Ascending aorta (tissue), 2 donors: ENCODE data around the gene DENND6A. TPM values are rescaled to one million over a fixed set of nuclear protein-coding genes. Genes with fewer than 3 reads are reported as not detected.

Experiments used
- DNase-seq, 2 donors: peaks; one replicate each; pipeline ENCODE4 v3.0.0-alpha.2; 2019; ENCODE audit warnings: low spot score in 2 of 2
- H3K27ac ChIP-seq, 2 donors: fragments of 200-600 bp; sonication (generic); one replicate each; pipeline ENCODE4 v1.5.1; 2016 to 2017; ENCODE audit warnings: mild to moderate bottlenecking in 1 of 2
- H3K27me3 ChIP-seq: fragments of 200-600 bp; sonication (generic); one replicate; pipeline ENCODE4 v1.5.1; 2017
- H3K36me3 ChIP-seq, 2 donors: fragments of 200-600 bp; sonication (generic); one replicate each; pipeline ENCODE4 v1.5.1; 2016
- H3K4me1 ChIP-seq, 2 donors: fragments of 200-600 bp; sonication (generic); one replicate each; pipeline ENCODE4 v1.5.1; 2016 to 2017; ENCODE audit warnings: mild to moderate bottlenecking in 1 of 2
- H3K4me3 ChIP-seq, 2 donors: fragments of 200-600 bp; sonication (generic); one replicate each; pipeline ENCODE4 v1.5.1; 2016 to 2017; ENCODE audit warnings: mild to moderate bottlenecking in 1 of 2
- H3K9me3 ChIP-seq, 2 donors: fragments of 200-600 bp; sonication (generic); one replicate each; pipeline ENCODE4 v1.5.1; 2016
- intact Hi-C: fragments of 100-400 bp; cut with DNase I; formaldehyde crosslinking; loops from one replicate; pipeline ENCODE4 v1.15.1; 2023
- total RNA-seq: library from RNA; depleted of rRNA; stranded (reverse); fragments of >200 nt; gene quantifications from one replicate; pipeline ENCODE4 v1.1.0, GENCODE V29; 2016
- TF ChIP-seq, protein P1 (sequence below), 3 experiments: fragments of 200-600 bp in 2 of 3; fragments of 450-650 bp in 1 of 3; sonication (generic) in 2 of 3; IDR thresholded peaks; one replicate each; pipeline ENCODE4 v1.5.1; 2016 to 2019; ENCODE audit warnings: antibody characterized with exemption in 3 of 3, mild to moderate bottlenecking in 1 of 3, moderate library complexity in 1 of 3

Gene DENND6A
- total RNA-seq, 1 donor from 2014 or later, result 11.6 TPM

DNA sequence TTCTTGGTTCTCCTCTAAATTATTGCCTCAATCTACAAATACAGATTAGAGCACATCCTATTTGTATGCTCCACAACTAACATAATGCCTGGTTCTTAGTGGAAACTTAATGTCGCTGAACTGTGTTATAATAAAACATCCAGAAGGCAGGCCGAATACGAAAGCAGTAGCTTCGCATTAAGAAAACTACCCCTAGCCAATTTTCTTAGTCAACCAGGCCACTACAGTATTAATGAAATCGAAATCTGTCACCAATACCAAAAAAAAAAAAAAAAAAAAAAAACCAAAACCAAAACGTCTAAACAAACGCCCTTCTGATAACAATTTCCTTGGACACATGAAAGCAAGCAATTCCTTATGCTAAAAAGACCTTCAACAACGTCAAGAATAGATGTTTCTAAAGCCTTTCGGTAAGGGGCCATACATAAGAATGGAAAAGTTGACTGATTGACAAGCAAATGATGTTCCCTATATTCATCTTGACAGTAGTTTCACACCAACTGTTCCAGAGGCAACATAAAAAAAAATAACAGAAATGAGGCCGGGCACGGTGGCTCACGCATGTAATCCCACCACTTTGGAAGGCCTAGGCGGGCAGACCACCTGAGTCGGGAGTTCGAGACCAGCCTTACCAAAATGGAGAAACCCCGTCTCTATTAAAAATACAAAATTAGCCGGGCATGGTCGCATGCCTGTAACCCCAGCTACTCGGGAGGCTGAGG lies 1.3 kb downstream of the DENND6A start:
- Histone ChIP-seq H3K36me3 (no peaks in the 10 kb centered on the region), H3K4me3 (peak overlapping the region; percentile 78 to 87), H3K27me3 (no peaks in the 10 kb centered on the region), H3K4me1 (peaks cover 7 to 28% of the 10 kb centered on the region in 2 donors), H3K9me3 (no peaks in the 10 kb centered on the region), H3K27ac (peak overlapping the region; percentile 97 to 98)
- TF ChIP-seq, protein P1, sequence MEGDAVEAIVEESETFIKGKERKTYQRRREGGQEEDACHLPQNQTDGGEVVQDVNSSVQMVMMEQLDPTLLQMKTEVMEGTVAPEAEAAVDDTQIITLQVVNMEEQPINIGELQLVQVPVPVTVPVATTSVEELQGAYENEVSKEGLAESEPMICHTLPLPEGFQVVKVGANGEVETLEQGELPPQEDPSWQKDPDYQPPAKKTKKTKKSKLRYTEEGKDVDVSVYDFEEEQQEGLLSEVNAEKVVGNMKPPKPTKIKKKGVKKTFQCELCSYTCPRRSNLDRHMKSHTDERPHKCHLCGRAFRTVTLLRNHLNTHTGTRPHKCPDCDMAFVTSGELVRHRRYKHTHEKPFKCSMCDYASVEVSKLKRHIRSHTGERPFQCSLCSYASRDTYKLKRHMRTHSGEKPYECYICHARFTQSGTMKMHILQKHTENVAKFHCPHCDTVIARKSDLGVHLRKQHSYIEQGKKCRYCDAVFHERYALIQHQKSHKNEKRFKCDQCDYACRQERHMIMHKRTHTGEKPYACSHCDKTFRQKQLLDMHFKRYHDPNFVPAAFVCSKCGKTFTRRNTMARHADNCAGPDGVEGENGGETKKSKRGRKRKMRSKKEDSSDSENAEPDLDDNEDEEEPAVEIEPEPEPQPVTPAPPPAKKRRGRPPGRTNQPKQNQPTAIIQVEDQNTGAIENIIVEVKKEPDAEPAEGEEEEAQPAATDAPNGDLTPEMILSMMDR (IDR thresholded peaks at IDR 0.05), result no peak
- intact Hi-C loops, result loop anchor here (1.0 to 10.0 kb wide), 5 partner anchors 94 to 1009 kb away; partner anchors contain the start of genes ARF4, HTD2, IL17RD and PDE12
- DNase-seq, result no peak

DNA sequence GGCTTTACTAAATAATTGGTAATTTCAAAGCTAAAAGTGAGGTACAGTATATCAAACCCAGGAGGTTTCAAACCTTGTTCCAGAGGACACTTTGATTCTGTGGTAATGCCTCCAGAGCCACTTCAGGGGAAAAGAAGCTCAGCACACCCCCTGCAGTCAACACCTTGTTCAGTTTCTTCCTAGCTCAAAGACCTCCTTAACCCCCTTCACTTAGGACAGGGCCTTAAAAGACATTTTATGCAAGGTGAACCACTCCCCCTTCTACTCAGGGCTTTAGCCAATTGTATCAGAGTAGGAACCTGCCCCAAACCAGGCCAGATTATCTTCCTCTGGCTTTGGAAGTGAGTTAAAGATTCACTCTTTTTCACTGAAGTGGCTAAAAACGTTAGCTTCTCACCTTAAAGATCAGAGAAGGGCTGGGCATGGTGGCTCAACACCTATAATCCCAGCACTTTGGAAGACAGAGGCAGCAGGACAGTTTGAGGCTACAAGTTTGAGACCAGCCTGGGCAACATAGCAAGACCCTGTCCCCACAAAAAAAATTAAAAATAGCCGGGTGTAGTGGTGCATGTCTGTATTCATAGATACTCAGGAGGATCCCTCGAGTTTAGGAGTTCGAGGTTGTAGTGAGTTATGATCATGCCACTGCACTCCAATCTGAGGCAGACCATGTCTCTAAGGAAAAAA lies 3.4 kb downstream of the DENND6A start:
- no peaks in the 10 kb centered on the region for H3K36me3 ChIP-seq
- no peak overlapping the region for H3K27ac ChIP-seq
- H3K9me3 ChIP-seq, result no peaks in the 10 kb centered on the region
- no peak for DNase-seq
- TF ChIP-seq, protein P1 (IDR thresholded peaks at IDR 0.05), result no peak
- intact Hi-C loops, result loop anchor here (5.0 to 10.0 kb wide), 3 partner anchors 525 to 1007 kb away; partner anchors contain the start of genes HTD2, IL17RD, RPP14 and TASOR
- H3K27me3 ChIP-seq, result no peaks in the 10 kb centered on the region
- H3K4me1 ChIP-seq, result peaks cover 7 to 28% of the 10 kb centered on the region in 2 donors
- H3K4me3 ChIP-seq, result no peak overlapping the region

DNA sequence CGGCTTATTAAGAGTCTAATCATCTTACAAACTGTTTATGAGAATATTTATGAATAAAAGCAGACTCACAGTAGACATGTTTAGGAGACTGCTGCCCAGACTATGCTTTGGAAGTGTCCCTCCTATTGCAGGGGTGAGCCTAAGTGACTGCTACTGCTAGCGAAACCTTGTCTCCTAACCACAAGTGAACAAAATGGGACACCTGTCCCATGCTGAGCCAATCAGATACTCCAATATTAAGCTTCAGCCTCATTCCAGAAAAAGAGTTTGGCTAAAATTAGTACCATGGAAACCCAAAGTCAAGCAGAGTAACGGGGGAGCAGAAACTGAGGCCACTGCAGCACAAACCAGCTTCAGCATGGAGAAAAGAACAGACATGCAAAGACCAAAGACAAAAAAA lies 4.6 kb downstream of the DENND6A start:
- intact Hi-C loops, result no loop called here
- Histone ChIP-seq H3K27ac (no peak overlapping the region), H3K36me3 (peaks cover 0 to 4% of the 10 kb centered on the region in 2 donors), H3K4me3 (no peak overlapping the region), H3K27me3 (no peaks in the 10 kb centered on the region), H3K4me1 (peaks cover 7 to 25% of the 10 kb centered on the region in 2 donors), H3K9me3 (no peaks in the 10 kb centered on the region)
- no peak for DNase-seq
- TF ChIP-seq, protein P1 (IDR thresholded peaks at IDR 0.05), result no peak

DNA sequence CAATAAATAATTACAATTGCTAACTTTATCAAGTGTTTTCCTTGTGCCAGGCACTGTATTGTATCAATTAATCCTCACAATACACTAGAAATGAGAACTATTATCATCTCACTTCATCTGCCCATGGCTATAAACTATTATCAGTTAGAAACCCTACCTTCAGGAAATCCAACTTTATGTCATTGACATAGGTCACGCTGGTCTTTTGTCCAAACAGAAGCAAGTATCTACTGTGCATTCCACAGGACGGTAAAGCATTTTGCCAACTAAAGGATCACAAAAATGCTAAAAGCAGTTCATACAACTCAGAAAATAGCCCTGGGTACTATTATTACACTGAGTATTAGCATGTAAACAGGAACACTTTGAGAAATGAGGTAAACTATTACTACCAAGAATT lies 9.6 kb downstream of the DENND6A start:
- H3K4me3 ChIP-seq, result no peak overlapping the region
- no peaks in the 10 kb centered on the region for H3K27me3 ChIP-seq
- no peak for DNase-seq
- TF ChIP-seq, protein P1 (IDR thresholded peaks at IDR 0.05), result no peak
- peaks cover 12 to 15% of the 10 kb centered on the region in 2 donors for H3K36me3 ChIP-seq
- H3K4me1 ChIP-seq, result peaks cover 0 to 4% of the 10 kb centered on the region in 2 donors
- no peak overlapping the region for H3K27ac ChIP-seq
- H3K9me3 ChIP-seq, result no peaks in the 10 kb centered on the region
- intact Hi-C loops, result no loop called here

DNA sequence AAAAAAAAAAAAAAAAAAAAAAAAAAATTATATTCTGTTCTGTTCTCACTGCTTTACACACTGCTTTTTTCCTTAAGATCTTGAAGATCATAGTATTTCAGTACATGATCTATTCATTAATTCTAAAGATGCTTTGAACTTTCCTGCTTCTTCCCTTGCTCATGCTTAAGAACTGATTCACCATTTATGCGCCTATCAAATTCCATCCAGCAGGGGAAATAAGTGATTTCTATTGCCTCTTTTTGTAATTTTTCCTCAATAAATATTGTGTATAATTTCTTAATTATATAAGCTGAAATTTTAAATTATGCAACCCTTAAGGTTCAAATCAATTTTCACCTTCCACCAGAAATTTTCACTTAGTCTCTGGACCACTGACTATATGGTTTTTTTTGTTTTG lies 10.6 kb downstream of the DENND6A start:
- DNase-seq, result no peak
- TF ChIP-seq, protein P1 (IDR thresholded peaks at IDR 0.05), result no peak
- H3K4me1 ChIP-seq, result no peaks in the 10 kb centered on the region
- intact Hi-C loops, result no loop called here
- H3K9me3 ChIP-seq, result no peaks in the 10 kb centered on the region
- no peak overlapping the region for H3K27ac ChIP-seq
- no peaks in the 10 kb centered on the region for H3K27me3 ChIP-seq
- H3K36me3 ChIP-seq, result peaks cover 15 to 16% of the 10 kb centered on the region in 2 donors
- no peak overlapping the region for H3K4me3 ChIP-seq
